Measurements from ENCODE around the gene VPS13D.
"Not testable (repeated sequence)": the region's sequence is repeated elsewhere in the genome, so short reads cannot be mapped to it uniquely, and the experiment has no call there.

The VPS13D gene

GRCh38 chr1:12467570-12468286 lies 237.9 kb downstream of the VPS13D start:
- no peak for DNase-seq (ENCODE audit: low read depth in 2 of 2)
- TF ChIP-seq CTCF (IDR thresholded peaks at IDR 0.05; ENCODE audit: low read depth, low read length) = no peak
- no peak overlapping the region for H3K4me3 ChIP-seq (replicated peaks in 1 of 2; ENCODE audit: low read depth in 2 of 2, low read length in 2 of 2)

GRCh38 chr1:12468323-12468722 lies 238.5 kb downstream of the VPS13D start:
- DNase-seq (ENCODE audit: low read depth in 2 of 2) = no peak
- no peak overlapping the region for H3K4me3 ChIP-seq (replicated peaks in 1 of 2; ENCODE audit: low read depth in 2 of 2, low read length in 2 of 2)
- no peak for TF ChIP-seq CTCF (IDR thresholded peaks at IDR 0.05; ENCODE audit: low read depth, low read length)

GRCh38 chr1:12469493-12469892 lies 239.7 kb downstream of the VPS13D start:
- no peak overlapping the region for H3K4me3 ChIP-seq (replicated peaks in 1 of 2; ENCODE audit: low read depth in 2 of 2, low read length in 2 of 2)
- DNase-seq (ENCODE audit: low read depth in 2 of 2) = no peak
- no peak for TF ChIP-seq CTCF (IDR thresholded peaks at IDR 0.05; ENCODE audit: low read depth, low read length)

GRCh38 chr1:12469990-12470389 lies 240.2 kb downstream of the VPS13D start:
- TF ChIP-seq CTCF (IDR thresholded peaks at IDR 0.05; ENCODE audit: low read depth, low read length) = no peak
- DNase-seq (ENCODE audit: low read depth in 2 of 2) = no peak
- no peak overlapping the region for H3K4me3 ChIP-seq (replicated peaks in 1 of 2; ENCODE audit: low read depth in 2 of 2, low read length in 2 of 2)

GRCh38 chr1:12470916-12471315 lies 241.1 kb downstream of the VPS13D start:
- not testable (repeated sequence) for DNase-seq (ENCODE audit: low read depth in 2 of 2); H3K4me3 ChIP-seq (replicated peaks in 1 of 2; ENCODE audit: low read depth in 2 of 2, low read length in 2 of 2)

GRCh38 chr1:12472156-12472797 lies 242.4 kb downstream of the VPS13D start:
- TF ChIP-seq CTCF (IDR thresholded peaks at IDR 0.05; ENCODE audit: low read depth, low read length) = no peak
- DNase-seq (ENCODE audit: low read depth in 2 of 2) = no peak
- H3K4me3 ChIP-seq (replicated peaks in 1 of 2; ENCODE audit: low read depth in 2 of 2, low read length in 2 of 2) = no peak overlapping the region

GRCh38 chr1:12472798-12473551 lies 243.1 kb downstream of the VPS13D start:
- TF ChIP-seq CTCF (IDR thresholded peaks at IDR 0.05; ENCODE audit: low read depth, low read length) = no peak
- H3K4me3 ChIP-seq (replicated peaks in 1 of 2; ENCODE audit: low read depth in 2 of 2, low read length in 2 of 2) = no peak overlapping the region
- DNase-seq (ENCODE audit: low read depth in 2 of 2) = no peak
